K562 (cell line): ENCODE data around the gene MOK.

Source experiments
- CTCF ChIP-seq, 3 experiments: IDR thresholded peaks in 2 of 3; conservative IDR thresholded peaks in 1 of 3; 2 replicates each; pipeline ENCODE4 v1.5.1; 2011 to 2012; ENCODE audit warnings: low read length in 3 of 3, mild to moderate bottlenecking in 3 of 3, control low read depth in 2 of 3, improper control_type of control experiment in 1 of 3, inconsistent platforms in 1 of 3, low read depth in 1 of 3, mixed read lengths in 1 of 3, moderate library complexity in 1 of 3; ENCODE audit not compliant: insufficient read depth in 2 of 3
- EP300 ChIP-seq: IDR thresholded peaks from 2 replicates; pipeline ENCODE4 v1.6.1; 2012; ENCODE audit warnings: low read length, improper control_type of control experiment
- HNRNPL ChIP-seq: fragments of 200-400 bp; formaldehyde crosslinking; IDR thresholded peaks from 2 replicates; pipeline ENCODE4 v1.6.1; 2017; ENCODE audit warnings: low read depth, mild to moderate bottlenecking, low read length
- PATZ1 ChIP-seq: fragments of 250-450 bp; sonication (Bioruptor Pico); IDR thresholded peaks from 2 replicates; pipeline ENCODE4 v1.5.0; 2020; ENCODE audit warnings: mild to moderate bottlenecking, borderline replicate concordance
- RAD21 ChIP-seq, 2 experiments: fragments of 250-450 bp in 1 of 2; fragments of 450-650 bp in 1 of 2; sonication (Bioruptor Pico) in 1 of 2; formaldehyde crosslinking in 1 of 2; IDR thresholded peaks in 1 of 2; conservative IDR thresholded peaks in 1 of 2; 2 replicates each; pipeline versions ENCODE4 v1.4.0 to v1.8.0; 2020 to 2022; ENCODE audit warnings: mild to moderate bottlenecking in 2 of 2, moderate library complexity in 1 of 2
- SIN3A ChIP-seq, 2 experiments: fragments of 150-350 bp in 1 of 2; IDR thresholded peaks; 2 replicates each; pipeline ENCODE4 v1.6.1; 2011 to 2016; ENCODE audit warnings: borderline replicate concordance in 2 of 2, low read depth in 2 of 2, low read length in 2 of 2, mild to moderate bottlenecking in 2 of 2, moderate library complexity in 2 of 2; ENCODE audit not compliant: control insufficient read depth in 1 of 2
- U2AF2 ChIP-seq: fragments of 200-400 bp; formaldehyde crosslinking; optimal IDR thresholded peaks from 2 replicates; pipeline ENCODE3; 2017; ENCODE audit warnings: low read depth, mild to moderate bottlenecking, low read length
- ZBTB17 ChIP-seq: fragments of 450-650 bp; formaldehyde crosslinking; IDR thresholded peaks from 2 replicates; pipeline ENCODE4 v1.4.0; 2020; ENCODE audit warnings: mild to moderate bottlenecking
- ZMIZ1 ChIP-seq, 2 experiments: fragments of 150-350 bp in 1 of 2; IDR thresholded peaks; 2 replicates each; pipeline ENCODE4 v1.6.1; 2012 to 2016; ENCODE audit warnings: low read depth in 2 of 2, low read length in 2 of 2, mild to moderate bottlenecking in 1 of 2, moderate library complexity in 1 of 2
- ZNF408 ChIP-seq: fragments of 250-450 bp; sonication (Bioruptor Pico); IDR thresholded peaks from 2 replicates; pipeline ENCODE4 v1.4.0; 2020; ENCODE audit warnings: low read depth, mild to moderate bottlenecking, moderate library complexity
- ZNF584 ChIP-seq: fragments of 200-800 bp; sonication (Bioruptor generic); IDR thresholded peaks from 2 replicates; pipeline ENCODE4 v1.6.1; 2016; ENCODE audit warnings: low read depth, mild to moderate bottlenecking, missing genetic modification characterization, missing compliant biosample characterization

- TF ChIP-seq RAD21 (CRISPR knock-in tag; conservative IDR thresholded peaks at IDR 0.05 in 1 of 2, IDR thresholded peaks at IDR 0.05 in 1 of 2) (no peak), HNRNPL (no peak), CTCF (IDR thresholded peaks at IDR 0.05 in 2 of 3, conservative IDR thresholded peaks at IDR 0.05 in 1 of 3; ENCODE audit: insufficient read depth in 2 of 3, low read depth in 1 of 3, low read length in 3 of 3) (no peak), ZMIZ1 (IDR thresholded peaks at IDR 0.05; ENCODE audit: low read depth in 2 of 2, low read length in 2 of 2) (no peak), SIN3A (IDR thresholded peaks at IDR 0.05; ENCODE audit: borderline replicate concordance in 2 of 2, control insufficient read depth in 1 of 2, low read depth in 2 of 2, low read length in 2 of 2) (no peak), PATZ1 (CRISPR knock-in tag) (no peak), U2AF2 (no peak), ZBTB17 (CRISPR knock-in tag) (no peak), ZNF408 (CRISPR knock-in tag) (no peak), ZNF584 (no peak), EP300 (no peak)
Observed at GRCh38 chr14:102196902-102197230, 108.1 kb downstream of the MOK start.
